ENCODE data around the gene NRXN3. TPM values are rescaled to one million over a fixed set of nuclear protein-coding genes. Genes with fewer than 3 reads are reported as not detected.

NRXN3 gene
- total and polyA plus RNA-seq, 2 of the 4 experiments (the other 2 are of a cell fraction) = 4.8 to 25.1 TPM

DNA sequence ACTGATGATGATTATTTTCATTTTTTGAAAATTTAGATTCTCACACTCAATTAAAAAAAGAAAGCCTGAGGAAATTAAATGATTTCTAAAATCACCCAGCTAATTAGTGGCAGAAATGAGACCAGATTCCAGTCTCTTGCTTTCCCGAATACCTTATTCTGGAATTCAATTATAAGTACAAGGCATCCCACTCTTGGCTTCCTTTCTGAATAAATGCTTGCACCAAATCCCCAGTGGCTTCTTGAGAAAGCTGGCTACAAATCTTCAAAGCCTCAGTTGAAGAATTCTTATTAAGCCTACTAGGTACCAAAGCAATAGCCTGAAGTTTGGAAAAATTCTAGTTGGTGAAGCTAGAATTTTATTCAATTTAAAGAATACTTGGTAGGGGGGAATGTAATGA lies 1564.5 kb downstream of the NRXN3 start:
- Histone ChIP-seq H3K4me1 (ENCODE audit: control insufficient read depth, insufficient read depth, low read length) (no peaks in the 10 kb centered on the region), H2BK5ac (ENCODE audit: low read depth, low read length, poor library complexity, severe bottlenecking) (no peak overlapping the region), H3K27me3 (ENCODE audit: control insufficient read depth, insufficient read depth, low read length) (no peaks in the 10 kb centered on the region), H3K9me1 (ENCODE audit: insufficient read depth, low read length) (no peaks in the 10 kb centered on the region), H3K9me3 (ENCODE audit: control insufficient read depth, insufficient read depth, low read length) (peaks cover 9% of the 10 kb centered on the region), H2BK15ac (ENCODE audit: low read depth, low read length) (no peak overlapping the region), H3K9ac (ENCODE audit: low read depth, low read length) (no peak overlapping the region), H3K27ac (ENCODE audit: insufficient read depth, low read length) (no peak overlapping the region), H2BK120ac (ENCODE audit: low read depth, low read length) (no peak overlapping the region), H3K36me3 (ENCODE audit: control insufficient read depth, insufficient read depth, low read length) (no peaks in the 10 kb centered on the region), H3K23ac (ENCODE audit: low read depth, low read length) (no peak overlapping the region), H3K18ac (ENCODE audit: low read depth, low read length) (no peak overlapping the region), H2AK9ac (replicated peaks; ENCODE audit: low read depth, low read length, poor library complexity) (no peak overlapping the region), H4K91ac (ENCODE audit: insufficient read depth, low read depth, low read length) (no peak overlapping the region), H2BK20ac (ENCODE audit: low read depth, low read length) (no peak overlapping the region), H3K4me3 (ENCODE audit: insufficient read depth, low read depth, low read length) (no peak overlapping the region), H3K4ac (ENCODE audit: low read depth, low read length) (no peak overlapping the region), H4K5ac (ENCODE audit: low read depth, low read length) (no peak overlapping the region), H2AFZ (replicated peaks; ENCODE audit: low read length, poor library complexity) (no peak overlapping the region), H3K56ac (ENCODE audit: extremely low read depth, insufficient read depth, low read length) (no peak overlapping the region), H2AK5ac (ENCODE audit: low read depth, low read length) (no peak overlapping the region), H3K79me1 (ENCODE audit: low read depth in 1 of 2, low read length in 2 of 2) (no peaks in the 10 kb centered on the region), H4K20me1 (ENCODE audit: insufficient read depth, low read length) (no peaks in the 10 kb centered on the region), H3K14ac (replicated peaks; ENCODE audit: low read depth, low read length) (no peak overlapping the region), H3K4me2 (ENCODE audit: low read depth, low read length) (no peak overlapping the region), H4K8ac (ENCODE audit: low read depth in 2 of 2, low read length in 2 of 2) (no peak overlapping the region)
- WGBS, 2 experiments (ENCODE audit: extremely low coverage in 2 of 2, insufficient read length in 1 of 2) = no CpG with 5 or more reads among the region's 1 CpG
- no peak for ATAC-seq (ENCODE audit: low read depth)
- intact Hi-C loops (cut with micrococcal nuclease) (no loop called here), in situ Hi-C loops (cut with MboI; ENCODE audit: low sequenced_read_pairs) (no loop called here), dilution Hi-C loops (cut with HindIII; ENCODE audit: low sequenced_read_pairs, unreplicated experiment) (no loop called here)
- POLR2A ChIA-PET (ENCODE audit: unreplicated experiment) = no interaction called here
- TF ChIP-seq MAFK (IDR thresholded peaks at IDR 0.05; ENCODE audit: low read depth, low read length) (no peak), RCOR1 (IDR thresholded peaks at IDR 0.05; ENCODE audit: insufficient replicate concordance, low read length) (no peak), FOS (IDR thresholded peaks at IDR 0.05; ENCODE audit: low read depth, low read length) (no peak), CEBPB (IDR thresholded peaks at IDR 0.05; ENCODE audit: low read depth, low read length) (no peak), POLR2A (IDR thresholded peaks at IDR 0.05; ENCODE audit: low read depth, low read length) (no peak), SMC3 (IDR thresholded peaks at IDR 0.05; ENCODE audit: low read depth, low read length) (no peak), RFX5 (IDR thresholded peaks at IDR 0.05; ENCODE audit: low read depth, low read length) (no peak)
- TF ChIP-seq, protein P1, sequence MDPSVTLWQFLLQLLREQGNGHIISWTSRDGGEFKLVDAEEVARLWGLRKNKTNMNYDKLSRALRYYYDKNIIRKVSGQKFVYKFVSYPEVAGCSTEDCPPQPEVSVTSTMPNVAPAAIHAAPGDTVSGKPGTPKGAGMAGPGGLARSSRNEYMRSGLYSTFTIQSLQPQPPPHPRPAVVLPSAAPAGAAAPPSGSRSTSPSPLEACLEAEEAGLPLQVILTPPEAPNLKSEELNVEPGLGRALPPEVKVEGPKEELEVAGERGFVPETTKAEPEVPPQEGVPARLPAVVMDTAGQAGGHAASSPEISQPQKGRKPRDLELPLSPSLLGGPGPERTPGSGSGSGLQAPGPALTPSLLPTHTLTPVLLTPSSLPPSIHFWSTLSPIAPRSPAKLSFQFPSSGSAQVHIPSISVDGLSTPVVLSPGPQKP (IDR thresholded peaks at IDR 0.05; ENCODE audit: borderline replicate concordance, low read depth, low read length) = no peak
- TF ChIP-seq, protein P2, sequence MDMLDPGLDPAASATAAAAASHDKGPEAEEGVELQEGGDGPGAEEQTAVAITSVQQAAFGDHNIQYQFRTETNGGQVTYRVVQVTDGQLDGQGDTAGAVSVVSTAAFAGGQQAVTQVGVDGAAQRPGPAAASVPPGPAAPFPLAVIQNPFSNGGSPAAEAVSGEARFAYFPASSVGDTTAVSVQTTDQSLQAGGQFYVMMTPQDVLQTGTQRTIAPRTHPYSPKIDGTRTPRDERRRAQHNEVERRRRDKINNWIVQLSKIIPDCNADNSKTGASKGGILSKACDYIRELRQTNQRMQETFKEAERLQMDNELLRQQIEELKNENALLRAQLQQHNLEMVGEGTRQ (IDR thresholded peaks at IDR 0.05; ENCODE audit: low read depth, low read length) = no peak
- TF ChIP-seq, protein P3, sequence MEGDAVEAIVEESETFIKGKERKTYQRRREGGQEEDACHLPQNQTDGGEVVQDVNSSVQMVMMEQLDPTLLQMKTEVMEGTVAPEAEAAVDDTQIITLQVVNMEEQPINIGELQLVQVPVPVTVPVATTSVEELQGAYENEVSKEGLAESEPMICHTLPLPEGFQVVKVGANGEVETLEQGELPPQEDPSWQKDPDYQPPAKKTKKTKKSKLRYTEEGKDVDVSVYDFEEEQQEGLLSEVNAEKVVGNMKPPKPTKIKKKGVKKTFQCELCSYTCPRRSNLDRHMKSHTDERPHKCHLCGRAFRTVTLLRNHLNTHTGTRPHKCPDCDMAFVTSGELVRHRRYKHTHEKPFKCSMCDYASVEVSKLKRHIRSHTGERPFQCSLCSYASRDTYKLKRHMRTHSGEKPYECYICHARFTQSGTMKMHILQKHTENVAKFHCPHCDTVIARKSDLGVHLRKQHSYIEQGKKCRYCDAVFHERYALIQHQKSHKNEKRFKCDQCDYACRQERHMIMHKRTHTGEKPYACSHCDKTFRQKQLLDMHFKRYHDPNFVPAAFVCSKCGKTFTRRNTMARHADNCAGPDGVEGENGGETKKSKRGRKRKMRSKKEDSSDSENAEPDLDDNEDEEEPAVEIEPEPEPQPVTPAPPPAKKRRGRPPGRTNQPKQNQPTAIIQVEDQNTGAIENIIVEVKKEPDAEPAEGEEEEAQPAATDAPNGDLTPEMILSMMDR (conservative IDR thresholded peaks at IDR 0.05; ENCODE audit: low read depth, low read length) = no peak
- no peak for DNase-seq
- CTCF ChIA-PET = no interaction called here
- no TSS peak for BruUV-seq (replicated peaks)

Measured in IMR-90 (cell line).